IPS DF 4.7 (cell line): Measurements from ENCODE around the gene CTDSPL.

ENCODE experiments used
- DNase-seq: peaks from one replicate; pipeline ENCODE4 v3.0.0-alpha.2; 2013; ENCODE audit warnings: low spot score; ENCODE audit errors: extremely low read depth

CTDSPL gene

DNA sequence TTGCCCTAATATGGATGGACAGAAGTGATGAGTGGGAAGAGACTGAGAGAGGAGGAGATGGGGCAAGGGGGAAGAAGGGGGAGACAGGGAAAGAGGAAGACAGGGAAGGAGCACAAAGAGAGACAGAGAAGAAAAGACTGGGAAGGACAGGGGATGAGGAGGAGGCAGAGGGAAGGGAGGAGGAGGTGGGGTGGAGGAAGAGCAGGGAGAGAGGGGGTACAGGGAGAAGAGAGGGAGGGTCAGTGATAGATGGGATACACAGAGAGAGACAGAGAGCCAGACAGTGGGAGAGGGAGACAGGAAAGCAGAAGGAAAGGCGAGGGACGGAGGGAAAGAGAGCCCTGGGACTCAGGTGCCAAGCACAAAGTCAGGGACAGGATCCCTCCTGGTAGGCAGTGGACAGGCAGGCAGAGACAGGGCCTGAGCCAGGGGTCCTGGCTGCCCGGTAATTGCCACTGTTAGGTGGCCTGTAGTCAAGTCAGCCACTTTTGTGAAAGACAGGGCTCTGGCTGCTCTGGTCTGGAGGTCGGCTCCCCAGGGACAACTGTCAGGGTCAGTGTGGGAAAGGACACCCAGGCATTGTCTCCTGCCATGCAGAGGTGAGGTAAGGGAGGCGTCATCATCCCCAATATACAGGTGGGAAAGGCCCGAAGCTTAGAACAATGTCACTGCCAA, 138.7 kb downstream of the CTDSPL start:
- no peak for DNase-seq

DNA sequence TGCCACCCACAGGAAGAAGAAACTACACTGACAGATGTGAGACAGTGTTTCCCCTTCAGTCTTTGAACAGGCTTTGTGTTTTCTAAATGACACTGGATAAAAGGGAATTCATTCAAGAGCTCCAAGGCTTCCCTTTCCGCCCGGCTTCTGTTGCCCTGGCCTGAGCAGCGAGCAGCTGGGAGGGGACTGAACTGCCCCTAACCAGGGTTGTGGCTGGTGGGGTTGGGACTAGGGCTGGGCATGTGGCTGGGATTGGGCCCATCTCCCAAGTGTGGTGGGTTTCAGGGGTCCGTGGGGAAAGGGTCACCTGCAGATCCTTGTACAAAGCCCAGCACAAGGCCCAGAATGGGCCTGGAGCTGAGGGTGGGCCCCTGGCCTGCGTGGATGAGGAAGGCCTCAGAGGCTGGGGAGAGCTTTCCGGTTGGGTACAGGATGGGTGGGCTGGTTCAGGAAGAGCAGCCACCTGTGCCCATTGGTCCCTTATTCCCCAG, 139.3 kb downstream of the CTDSPL start:
- no peak for DNase-seq

GRCh38 chr3:38001456-38002081, 139.9 kb downstream of the CTDSPL start:
- DNase-seq = no peak

GRCh38 chr3:38002291-38002876, 140.7 kb downstream of the CTDSPL start:
- no peak for DNase-seq

DNA sequence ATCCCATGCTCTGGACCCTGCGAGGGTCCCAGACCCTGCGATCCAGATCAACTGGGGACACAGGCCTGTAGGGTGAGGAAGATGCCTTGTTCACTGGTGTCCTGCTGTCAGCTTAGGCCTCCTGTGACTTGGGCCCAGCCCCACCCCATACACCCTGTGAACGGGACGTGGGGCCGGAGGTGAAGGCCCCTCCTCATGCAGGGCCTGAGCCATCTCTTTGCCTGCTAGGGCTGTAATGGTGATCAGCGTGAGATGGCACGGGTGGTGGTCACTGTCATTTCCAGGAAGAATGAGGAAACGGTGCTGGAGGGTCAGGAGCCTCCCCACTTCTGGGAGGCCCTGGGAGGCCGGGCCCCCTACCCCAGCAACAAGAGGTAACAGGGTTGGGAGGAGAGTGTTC, 141.3 kb downstream of the CTDSPL start:
- no peak for DNase-seq

DNA sequence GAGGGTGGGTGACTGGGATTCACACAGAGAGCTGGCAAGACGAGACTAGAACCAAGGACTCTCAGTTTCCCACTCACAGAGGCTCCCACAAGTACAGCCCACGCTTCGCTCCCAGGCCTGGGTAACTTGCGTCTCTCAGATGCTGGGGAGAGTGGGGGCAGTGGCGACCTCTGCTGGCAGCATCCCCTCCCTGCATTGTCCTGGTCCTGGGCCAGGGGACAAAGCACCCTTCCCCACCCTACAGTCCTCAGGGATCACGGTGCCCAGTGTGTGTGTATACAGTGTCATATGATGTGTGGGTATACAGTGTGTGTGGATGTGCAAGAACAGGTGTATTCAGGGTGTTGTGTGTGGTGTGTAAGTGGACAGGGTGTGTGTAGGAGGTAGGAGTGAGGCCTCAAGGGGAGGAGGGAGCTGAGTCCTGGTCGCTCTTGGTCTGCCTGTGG, 141.7 kb downstream of the CTDSPL start:
- peak; percentile 46 for DNase-seq

DNA sequence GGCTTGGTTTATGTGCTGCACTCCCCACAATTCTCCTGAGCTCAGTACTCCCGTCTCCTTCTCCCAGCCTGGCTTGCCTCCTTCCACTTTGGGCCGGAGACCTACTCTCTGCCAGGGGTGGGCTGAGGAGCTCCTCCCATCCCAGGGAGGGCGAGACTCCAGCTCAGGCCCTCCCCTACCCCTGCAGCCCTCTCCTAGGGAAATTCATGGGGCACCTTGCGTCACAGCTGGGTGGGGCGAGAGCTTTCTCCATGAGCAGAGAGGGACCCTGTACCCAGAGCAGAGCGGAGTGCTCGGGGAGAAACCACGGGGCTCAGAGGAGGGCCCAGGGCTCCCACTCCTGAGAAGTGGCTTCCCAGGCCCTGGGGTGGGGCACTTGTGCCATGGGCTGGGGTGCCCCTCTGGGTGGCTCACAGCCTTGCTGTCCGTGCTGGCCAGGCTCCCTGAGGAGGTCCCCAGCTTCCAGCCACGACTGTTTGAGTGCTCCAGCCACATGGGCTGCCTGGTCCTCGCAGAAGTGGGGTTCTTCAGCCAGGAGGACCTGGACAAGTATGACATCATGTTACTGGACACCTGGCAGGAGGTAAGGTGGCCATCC, 142.2 kb downstream of the CTDSPL start:
- no peak for DNase-seq

GRCh38 chr3:38004415-38005075, 142.9 kb downstream of the CTDSPL start:
- DNase-seq = no peak

GRCh38 chr3:38005076-38006020, 143.7 kb downstream of the CTDSPL start:
- DNase-seq = no peak

DNA sequence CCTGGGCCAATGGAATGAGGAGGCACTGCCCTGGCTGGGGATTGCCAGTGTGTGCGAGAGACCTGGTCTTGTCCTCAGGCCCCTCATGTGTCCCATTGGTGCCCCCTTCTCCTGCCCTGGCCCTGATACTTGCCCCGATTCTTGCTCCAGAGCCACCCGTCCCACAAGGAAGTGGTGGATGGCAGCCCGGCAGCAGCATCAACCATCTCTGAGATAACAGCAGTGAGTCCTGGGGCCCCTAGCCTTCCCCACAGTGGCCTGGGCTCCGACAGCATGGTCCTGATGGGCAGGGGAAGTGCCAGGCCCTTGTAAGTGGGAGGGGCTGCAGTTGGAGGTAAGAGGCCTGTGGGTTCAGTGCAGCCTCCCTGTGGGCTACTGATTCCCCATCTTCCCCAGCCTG, 144.4 kb downstream of the CTDSPL start:
- DNase-seq = no peak

GRCh38 chr3:38006445-38006995, 144.8 kb downstream of the CTDSPL start:
- DNase-seq = no peak

- no peak for DNase-seq
These were observed 146.0 kb downstream of the CTDSPL start for GRCh38 chr3:38007754-38008090.

DNA sequence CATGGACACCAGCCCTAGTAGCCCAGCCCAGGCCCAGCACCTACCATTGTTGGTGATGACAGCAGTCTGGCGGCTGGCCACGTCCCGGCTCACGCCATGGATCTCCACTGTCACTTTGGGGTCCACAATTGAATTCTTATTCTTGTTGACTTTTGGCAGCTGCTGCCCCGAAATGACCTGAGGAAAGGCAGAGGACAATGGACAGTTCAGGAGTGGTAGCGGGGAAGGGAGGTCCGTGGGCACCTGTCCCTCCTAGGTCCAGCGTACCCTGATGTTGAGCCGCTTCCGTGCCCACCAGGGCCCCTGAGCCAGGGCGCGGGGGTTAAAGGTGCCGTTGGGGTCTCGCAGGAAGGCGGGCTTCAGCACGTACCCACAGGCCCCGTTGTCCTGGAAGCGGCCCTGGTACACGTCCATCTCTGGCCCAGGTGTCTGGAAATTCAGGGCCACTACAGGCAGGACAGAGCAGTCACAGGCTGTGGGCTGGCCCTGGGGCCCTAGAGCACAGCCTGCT, 146.6 kb downstream of the CTDSPL start:
- DNase-seq = no peak

GRCh38 chr3:38008971-38009580, 147.4 kb downstream of the CTDSPL start:
- DNase-seq = no peak

DNA sequence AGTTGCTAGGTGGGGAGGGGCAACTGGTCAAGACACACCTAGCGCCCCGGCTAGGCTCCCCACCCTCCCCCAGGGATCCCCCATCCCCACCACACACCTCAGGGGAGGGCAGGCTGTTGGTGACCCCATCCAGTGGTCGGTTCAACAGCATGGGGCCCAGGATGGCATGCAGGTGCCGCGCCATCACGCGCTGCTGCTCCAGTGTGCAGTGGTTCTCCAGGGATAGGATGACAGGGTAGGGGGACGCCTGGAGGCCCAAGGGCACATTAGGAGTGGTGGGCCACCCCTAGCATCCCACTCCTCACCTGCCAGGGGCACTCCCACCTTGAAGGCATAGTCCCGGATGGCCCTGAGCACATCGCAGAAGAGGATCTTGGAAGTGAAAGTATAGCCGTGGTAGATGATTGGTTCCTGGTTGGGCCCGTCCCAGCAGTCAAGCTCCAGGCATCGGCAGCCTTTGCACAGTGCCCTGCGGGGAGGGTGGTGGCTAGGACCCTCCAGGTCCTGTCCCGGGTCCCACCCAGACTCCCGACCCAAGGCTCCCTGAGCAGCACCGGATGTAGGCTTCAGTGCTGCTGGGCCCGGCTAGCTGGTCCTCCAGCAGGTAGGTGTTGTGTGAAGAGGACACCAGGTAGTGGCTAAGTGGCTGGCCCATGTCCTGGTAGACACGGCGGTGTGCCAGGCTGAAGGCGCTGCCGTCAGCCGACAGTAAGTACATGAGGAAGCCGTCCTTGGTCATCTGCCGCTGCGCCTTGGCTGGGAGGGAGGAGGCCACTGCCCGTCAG, 148.3 kb downstream of the CTDSPL start:
- no peak for DNase-seq

- no peak for DNase-seq
These were observed 149.4 kb downstream of the CTDSPL start for GRCh38 chr3:38011111-38011510.

DNA sequence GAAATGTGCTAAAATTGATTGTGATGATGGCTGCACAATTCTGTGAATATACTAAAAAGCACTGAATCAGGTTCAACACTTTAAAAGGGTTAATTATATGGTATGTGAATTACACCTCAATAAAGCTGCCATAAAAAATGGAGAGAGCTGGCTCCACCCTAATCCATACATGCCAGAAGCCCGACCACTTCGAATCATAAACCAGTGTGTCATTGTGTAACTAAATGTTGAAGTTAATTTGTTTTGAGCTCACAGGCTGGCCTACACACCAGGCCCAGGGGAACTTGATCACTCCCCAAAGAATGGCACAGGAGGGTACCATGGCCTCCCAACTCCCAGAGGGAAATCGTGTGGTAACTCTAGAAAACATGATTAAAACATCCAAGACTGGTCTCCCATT, 153.8 kb downstream of the CTDSPL start:
- DNase-seq = no peak

GRCh38 chr3:38015984-38016383, 154.3 kb downstream of the CTDSPL start:
- no peak for DNase-seq

DNA sequence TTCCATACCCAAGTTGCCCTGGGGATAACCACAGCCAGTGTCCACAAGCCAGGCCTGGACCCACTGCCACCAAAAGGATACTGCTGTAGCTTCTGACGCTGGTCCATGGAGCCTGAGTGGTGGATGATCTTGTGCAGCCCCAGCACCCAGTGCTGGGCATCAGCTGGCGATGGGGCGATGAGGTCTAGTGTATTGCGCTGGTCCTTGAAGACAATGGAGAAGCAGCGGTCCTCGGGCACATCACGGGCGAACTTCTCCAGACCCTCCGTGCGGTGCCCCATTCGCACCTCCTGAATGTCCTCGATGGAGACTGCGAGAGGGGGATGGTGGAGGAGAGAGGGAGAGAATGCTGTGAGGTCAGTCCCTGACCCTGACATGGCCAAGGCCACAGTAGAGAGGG, 154.7 kb downstream of the CTDSPL start:
- no peak for DNase-seq
